ENCODE data around the gene DMRT1.

The DMRT1 gene

DNA sequence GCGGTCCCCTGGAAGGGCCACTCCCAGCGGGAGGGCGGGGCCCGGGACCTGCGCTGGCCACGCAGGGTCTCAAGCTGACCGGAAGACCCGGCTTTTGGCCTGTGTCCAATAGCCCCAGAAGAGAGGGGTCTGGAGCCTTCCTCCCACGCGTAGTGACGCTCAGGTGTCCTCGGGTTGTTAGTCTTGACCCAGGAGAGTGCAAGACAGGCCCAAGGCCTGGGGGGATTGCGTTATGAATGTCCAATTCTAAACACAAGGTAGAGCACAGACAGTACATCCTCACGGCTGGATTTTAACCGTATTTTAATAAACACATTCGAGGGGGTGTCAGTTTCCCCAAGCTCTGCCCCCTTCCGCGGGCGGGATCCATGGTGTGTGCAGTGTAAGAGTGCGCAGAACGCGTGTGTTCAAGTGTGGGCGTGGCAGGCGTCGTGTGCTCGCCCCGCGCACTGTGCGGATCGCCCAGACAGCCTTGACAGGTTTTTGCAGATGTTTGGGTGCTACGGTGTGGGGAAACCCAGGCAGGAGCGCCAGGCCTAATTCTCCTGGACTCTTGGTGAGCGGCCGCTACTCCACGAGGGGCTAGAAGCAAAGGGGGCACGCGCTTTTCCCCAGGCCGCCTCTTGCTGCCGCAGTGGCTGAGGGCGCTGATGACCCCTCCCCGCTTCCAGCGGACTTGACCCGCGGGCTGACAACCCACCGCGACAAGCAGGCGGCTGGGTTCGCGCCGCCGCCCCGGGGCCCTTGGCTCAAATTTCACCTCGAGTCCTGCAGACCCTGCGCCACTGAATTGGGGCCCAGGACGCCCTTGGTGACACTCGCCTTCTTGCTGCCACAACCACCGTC lies 128.9 kb downstream of the DMRT1 start:
- DNase-seq (ENCODE audit: low read depth, low spot score), result no peak

DNA sequence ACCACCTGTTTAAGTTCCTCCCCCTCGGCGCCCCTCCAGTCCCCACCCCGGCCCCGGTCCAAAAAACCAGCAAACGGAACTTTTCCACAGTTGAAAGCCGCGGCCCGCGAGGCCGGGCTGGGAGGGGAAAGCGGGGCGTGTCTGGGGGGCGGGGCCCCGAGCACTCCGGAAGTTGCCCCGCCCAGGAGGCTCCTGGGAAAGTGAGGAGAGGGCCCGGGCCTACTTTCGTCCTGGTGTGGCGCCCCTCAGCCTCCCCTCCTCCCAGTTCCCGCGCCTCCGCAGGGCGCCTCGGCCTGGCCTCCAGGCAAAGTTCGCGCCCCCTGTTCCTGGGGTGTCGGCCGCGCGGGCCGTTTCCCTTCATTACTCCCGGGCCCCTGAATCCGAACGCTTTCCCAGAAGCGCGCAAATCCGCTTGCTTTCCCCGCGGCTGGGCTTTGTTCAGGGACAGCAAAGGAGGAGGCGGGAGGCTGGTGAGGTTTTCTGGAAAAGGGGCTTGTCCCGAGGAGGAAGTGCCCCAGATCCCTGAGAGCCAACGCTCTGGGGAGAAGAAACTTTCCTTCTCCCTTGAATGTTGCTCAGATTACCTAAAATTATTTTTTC lies 130.5 kb downstream of the DMRT1 start:
- no peak for DNase-seq (ENCODE audit: low read depth, low spot score)

DNA sequence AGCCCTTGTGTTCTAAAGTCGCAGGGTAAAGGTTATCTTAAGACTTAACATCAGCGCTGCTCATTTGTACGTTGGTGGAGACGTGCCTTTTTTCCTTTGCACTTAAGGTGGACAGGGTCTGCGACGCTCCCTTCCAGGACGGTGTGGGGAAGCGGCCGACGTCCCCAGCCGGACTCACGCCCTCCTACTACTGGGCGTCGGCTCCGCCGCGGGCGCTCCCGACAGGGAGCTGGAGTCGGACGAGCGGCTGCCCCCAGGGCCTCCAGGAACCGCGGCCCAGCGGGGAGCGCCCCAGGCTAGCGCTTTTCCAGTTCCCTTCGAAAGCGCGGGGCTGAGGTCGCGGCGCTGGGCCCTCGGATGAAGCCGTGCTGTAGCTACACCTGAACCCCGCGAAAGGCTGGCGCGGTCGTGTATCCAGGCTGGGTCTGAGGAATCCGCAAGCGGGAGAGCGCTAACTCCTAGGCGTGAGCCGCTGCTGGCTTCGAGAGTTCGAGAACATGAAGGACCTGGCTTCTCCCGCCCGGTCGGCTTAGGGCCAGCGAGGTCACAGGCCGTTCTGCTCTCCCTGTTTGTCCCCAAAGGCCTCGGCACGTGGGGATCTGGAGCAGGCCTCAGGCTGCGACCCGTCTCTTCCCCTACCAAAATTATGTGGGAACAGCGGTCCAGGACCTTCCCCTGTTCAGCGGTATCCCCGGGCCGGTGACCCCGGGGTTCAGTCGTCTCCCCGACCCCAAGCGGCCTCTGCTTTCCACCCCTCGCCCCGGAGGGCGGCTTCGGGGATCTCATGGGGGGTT lies 131.2 kb downstream of the DMRT1 start:
- peak; percentile 8 for DNase-seq (ENCODE audit: low read depth, low spot score)

DNA sequence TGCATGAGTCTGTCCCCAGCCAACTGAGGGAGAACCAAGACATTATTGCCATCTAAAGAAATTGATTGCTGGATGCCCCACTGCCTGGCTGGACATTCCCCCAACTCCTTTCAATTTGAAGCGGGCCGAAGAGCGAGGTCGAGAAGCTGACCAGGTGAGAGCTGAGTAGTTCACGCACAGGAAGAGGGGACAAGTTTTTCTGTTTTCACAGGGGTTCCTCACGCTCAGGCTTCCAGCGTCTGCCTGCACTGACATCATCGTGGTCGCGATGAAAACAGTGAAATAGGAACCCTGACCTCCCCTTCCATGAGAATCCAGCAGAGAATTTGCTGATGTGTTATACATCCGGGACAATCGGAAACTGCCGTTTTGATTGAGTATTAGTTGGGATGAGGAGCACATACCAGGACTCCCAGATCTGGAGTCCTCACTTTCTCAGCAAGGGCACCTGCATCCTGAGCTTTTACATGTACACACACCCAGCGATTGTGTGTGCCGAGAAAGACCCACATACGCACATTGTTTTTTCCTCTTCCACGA lies 131.9 kb downstream of the DMRT1 start:
- DNase-seq (ENCODE audit: low read depth, low spot score), result no peak

DNA sequence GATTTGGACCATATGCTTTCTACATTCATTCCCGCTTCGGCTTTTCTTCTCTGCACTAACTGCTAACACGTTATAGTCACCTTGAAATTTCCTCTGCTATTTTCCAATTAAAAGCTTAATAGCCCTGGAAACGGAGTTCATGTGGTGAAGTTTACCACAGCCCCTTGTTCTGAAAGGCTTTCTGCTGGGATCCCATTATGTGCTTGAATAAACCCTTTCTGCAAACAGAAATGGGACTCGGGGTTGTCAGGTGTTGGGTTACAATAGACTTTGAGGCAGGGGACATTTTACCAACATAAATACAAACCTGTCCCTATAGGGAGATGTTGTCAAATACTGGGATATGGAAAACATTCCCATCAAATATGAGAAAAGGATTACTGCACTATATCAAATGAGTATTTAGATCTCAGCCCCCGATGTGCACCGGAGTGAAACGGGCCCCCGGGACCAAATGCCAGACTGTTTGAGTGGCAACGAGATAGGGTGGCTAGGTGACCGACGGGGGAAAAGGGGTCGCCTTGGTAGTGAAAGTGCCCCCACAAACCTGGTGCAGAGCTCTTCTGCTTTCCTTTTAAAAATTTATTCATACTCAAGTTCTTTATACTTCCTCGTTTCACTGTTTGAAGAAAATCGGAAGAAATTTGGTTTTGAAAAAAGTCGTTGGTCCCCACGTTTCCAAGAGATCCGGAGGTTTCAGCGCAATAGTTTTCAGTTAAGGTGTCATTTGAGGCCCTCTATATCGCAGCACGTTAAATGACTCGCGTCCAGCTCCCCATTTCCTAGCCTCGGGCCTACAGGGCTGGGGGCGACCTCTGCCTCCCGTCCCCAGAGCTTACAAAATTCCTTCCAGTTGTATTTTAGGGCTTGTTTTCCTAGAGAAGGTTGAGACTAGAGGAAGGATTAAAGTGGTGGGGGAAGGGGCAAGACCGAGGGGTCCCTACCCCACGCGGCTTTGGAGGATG lies 132.8 kb downstream of the DMRT1 start:
- no peak for DNase-seq (ENCODE audit: low read depth, low spot score)

DNA sequence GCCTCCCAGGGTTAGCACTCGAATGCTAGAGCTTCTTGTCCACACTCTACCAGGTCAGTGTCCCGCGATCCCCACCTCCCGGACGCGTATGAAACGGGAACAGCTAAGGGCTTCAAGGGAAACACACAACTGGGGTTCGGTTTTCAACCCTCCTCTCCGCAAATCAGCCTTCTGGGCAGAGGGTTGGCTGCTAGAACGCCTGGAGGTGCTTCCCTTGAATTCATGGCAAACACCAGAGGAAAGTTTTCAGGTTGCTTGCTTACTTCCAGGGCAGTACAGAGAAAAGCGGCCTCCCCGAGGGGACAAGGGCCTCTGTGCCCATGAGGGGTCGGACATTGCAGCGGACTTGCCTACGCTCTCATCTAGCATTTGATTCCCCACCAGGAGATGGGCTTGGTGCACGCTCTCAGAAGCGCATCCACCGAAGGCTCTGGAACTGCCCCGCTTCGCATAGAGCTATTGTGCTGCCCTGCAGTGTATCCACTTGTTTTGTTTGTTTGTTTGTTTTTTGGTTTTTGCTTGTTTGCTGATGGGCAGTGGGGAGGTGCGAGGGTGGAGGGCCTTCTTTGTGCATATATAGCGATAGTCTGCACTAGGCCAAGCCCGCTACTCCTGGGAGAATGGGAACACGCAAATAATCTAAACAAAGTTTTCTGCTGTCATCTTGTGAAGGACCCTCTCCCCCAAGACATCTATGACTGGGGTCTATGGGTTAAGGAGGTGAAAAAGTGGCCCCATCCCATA lies 133.7 kb downstream of the DMRT1 start:
- no peak for DNase-seq (ENCODE audit: low read depth, low spot score)

DNA sequence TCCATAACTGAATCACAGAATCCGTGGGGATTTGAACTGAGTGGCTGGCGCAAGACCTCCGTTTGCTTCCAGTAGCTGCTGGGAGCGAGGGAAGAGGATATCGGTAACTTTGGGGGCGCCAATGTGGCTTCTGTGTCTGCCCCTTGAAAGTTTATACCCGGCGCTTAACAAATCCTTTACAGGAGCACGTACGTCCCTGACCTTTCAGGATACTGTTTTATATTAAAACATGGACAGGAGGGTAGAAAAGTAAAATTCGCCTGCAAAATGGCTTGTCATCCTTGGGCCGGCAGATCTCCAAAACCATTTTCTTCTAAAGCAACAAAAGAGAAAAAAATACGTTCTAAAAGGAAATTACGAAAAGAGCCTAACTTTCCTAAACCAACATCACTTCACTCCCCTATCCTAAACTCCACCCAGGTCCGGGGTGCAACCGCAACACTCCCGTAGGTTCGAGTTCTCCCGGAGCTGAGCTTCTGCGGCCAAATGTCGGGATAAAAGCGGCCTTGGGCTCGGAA lies 134.3 kb downstream of the DMRT1 start:
- DNase-seq (ENCODE audit: low read depth, low spot score), result no peak

DNA sequence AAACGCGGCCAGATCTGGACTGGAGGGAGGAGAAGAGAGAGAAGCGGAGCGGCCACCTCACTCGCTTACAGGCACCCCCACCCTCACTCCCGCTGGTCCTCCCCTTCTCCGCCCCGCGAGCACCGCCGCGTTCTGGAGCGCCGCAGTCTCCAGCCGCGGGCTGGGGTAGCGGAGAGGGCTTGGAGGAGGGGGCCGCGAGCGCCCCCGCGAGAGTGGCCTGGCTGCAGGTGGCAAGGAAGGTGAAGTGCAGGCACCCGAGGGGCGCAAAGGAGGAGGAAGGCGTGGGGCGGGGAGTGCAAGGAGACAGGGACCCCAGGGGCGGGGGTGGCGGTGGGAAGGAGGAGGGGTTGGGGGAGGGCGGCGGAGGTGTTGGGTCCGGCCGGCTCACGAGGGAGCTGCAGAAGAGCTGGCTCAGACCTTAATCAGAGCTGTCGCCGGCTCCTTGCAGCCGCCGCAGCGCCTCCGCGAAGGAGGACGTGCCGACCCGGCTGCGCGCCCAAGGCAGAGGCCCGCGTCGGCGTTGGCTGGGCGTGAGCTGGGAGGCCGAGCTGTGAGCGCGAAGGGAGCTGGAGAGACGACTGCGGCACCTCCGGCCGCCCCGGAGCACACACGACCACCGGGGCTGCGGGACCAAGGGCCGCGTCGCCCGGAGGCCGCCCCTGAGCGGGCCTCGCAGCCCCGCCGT lies 134.9 kb downstream of the DMRT1 start, which contains the start of gene DMRT3:
TSS of gene DMRT3 (plus strand) at position 398 of the 685 bp plus-strand sequence. CDS start 347 bp downstream, outside the sequence.
- peak; percentile 58 for DNase-seq (ENCODE audit: low read depth, low spot score)

DNA sequence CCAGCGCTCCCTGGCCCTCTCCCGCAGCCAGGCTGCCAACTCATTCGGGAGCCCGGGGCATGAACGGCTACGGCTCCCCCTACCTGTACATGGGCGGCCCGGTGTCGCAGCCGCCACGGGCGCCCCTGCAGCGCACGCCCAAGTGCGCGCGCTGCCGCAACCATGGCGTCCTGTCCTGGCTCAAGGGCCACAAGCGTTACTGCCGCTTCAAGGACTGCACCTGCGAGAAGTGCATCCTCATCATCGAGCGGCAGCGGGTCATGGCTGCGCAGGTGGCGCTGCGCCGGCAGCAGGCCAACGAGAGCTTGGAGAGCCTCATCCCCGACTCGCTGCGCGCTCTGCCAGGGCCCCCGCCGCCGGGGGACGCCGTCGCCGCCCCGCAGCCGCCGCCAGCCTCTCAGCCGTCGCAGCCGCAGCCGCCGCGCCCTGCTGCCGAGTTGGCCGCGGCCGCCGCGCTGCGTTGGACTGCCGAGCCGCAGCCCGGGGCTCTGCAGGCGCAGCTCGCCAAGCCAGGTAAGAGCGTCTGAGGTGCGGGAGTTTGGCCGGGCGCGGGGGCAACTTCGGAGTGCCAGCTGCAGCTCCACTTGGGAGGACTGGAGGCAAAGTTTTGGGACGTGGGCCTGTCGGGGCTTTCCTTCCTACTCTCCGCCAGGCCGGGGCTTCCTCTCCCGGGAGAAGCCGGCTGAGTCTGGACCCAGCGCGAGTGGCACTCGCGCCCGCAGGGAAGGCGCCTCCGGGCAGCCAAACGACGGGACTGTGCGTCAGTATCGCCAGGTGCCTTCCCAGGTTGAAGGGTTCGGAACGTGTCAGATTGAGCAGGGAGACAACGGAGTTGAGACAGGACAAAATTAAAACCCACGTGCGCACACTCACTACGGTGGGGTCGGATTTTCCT lies 135.7 kb downstream of the DMRT1 start:
- peak; percentile 59 for DNase-seq (ENCODE audit: low read depth, low spot score)

DNA sequence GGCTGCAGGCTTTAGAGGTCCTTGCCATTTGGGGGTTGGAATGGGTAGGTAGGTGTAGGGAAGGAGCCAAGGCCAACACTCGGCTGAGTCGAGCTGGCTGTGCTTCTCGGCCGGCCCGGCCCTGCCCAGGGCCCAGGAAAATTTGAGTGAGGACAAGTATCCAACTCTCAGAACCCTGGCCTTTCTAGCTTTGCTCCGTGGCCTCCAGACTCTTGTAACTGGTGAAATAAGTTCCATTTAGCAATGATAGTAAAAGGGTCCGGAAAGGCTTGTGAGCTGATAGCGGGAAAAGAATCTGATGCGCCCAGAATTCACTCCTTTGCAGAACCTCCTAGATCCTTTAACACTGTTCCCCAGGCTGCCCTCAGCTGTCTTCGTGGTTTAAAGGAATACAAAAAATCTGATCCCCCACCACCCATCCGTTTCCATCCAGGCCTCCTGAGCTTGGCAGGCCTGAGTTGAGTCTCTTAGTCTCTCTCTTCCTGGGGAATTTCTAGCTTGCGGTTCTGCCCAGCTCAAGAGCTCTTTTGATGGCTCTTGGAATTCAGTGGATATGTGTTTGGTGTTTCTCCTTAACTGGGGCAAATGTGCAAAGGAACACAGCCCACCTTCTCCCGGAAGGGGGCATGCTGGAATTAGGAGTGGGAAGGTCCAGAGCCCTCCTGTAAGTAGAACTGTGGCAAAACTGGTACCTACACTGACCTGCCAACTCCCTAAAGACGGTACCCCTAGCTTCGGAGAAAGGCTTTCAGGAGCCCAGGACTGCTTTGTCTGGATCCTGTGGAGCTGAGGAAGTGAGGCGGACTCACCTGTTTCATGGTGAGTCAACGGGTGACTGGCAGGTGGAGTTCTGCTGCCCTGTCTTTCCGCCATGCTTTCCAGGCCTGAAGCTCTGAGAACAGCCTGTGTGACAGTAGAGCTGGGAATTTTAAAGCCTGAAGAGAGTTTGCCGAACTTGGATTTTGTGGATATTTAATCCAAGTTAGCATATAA lies 136.6 kb downstream of the DMRT1 start:
- DNase-seq (ENCODE audit: low read depth, low spot score), result no peak

DNA sequence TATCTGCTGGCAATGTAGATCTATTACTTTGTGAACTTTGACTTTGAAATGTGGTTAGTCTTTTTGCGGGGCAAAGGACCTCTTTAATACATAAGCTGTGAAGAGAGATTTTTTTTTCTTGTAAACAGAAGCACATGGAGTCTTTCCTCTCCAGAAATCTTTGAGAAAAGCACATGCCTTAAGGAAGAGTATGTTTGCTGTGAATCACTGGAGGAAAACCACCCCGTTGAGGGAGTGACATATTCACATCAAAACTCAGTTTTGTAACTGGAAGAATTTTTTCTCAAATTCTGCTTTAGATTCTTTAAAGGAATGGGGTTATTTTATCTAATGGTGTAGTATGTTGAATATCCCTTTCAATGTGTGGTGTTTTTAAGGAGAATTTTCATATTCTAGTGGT lies 138.5 kb downstream of the DMRT1 start:
- DNase-seq (ENCODE audit: low read depth, low spot score), result no peak

DNA sequence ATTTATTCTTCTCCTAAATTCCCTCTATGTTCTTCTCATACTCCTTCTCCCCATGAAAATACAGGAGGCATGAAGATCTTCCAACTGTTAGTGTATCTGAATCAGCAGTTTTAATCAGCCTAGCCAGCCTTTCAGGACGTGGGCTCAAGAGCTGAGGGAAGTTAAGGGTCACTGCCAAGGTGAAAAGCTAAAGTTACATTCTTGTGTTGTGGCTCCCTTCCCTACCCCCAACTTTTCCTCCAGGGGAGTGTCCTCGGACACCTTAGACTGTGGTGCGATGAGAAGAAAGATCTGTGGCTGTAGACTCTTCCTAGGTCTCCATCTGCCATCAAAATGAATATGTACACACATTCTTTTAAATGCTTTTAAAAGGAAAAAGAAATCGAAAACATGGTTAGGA lies 139.1 kb downstream of the DMRT1 start:
- no peak for DNase-seq (ENCODE audit: low read depth, low spot score)

DNA sequence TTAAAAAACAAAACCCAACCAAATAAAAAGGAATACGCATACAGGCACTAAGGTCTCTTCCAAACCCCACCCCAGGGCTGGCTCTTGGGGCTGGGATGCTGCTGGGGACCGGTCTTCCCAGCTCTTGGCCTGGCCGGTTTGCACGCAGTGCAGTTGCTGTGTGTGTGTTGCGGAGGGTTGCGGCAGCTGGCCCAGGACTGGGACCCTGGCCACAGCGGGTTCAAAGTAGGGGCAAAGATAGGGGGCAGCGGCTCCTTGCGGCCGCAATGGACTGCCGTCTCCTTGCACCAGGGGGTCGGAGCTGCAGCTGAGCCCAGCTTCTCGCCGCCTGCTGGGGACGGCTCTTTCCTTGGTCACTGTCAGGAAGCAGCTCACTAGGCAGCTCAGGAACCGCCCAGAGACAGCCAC lies 140.0 kb downstream of the DMRT1 start:
- peak; percentile 14 for DNase-seq (ENCODE audit: low read depth, low spot score)

DNA sequence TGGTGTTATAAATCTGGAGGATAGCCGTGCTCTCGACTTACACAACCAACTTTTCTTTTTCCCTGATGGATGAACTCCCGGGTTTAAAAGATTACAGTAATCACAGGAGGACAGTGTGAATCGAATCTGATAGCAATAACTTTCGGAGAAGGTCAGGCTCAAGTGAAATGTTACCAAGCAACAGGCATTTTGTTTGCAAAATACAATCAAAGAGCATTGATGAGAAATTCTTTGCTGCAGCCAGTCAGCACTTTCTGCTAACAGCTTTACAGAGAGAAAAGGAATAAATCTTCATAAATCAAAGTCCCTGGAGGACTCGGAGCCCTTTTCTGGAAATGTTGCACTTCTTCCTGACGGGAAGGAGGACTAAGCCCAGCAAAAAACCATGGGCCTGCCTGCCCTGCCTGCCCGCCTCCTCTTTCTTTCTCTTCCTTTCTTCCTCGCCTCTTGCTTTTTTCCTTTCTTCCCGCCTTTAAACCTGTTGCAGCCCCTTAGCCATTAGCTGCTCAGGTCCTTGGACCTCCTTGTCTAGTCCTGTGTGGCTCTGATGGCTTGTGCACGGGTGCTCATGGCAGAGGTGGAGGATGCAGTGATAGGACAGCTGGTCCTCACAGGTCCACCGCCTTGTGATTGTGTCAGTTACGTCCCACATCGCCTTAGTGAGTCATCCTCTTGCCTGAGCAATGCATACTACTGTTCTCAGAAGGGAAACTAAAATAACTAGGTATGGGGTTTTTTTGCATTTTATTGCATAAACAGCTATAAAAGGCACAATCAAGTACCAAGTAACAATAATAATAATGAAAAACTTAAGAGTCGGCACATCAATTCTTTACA lies 141.1 kb downstream of the DMRT1 start:
- no peak for DNase-seq (ENCODE audit: low read depth, low spot score)

DNA sequence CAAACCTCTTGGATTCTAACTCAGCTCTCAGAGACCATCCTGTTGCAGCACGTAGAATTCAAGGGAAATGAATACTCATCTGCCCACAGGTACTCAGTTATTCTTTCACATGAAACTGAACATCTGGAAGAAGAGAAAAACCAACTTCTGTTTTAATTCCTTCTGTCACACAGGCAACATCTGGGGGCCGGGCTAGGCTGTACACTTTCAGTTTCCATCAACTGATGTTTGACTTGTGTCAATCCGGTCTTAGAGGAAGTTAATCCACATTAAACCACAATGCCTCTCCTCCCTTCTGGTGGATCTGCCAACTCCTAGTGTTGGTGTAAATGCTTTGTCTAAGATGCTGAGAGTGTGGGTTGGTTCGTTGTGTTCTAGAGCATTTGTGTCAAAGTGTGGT lies 152.5 kb downstream of the DMRT1 start:
- DNase-seq (ENCODE audit: low read depth, low spot score), result no peak

DNA sequence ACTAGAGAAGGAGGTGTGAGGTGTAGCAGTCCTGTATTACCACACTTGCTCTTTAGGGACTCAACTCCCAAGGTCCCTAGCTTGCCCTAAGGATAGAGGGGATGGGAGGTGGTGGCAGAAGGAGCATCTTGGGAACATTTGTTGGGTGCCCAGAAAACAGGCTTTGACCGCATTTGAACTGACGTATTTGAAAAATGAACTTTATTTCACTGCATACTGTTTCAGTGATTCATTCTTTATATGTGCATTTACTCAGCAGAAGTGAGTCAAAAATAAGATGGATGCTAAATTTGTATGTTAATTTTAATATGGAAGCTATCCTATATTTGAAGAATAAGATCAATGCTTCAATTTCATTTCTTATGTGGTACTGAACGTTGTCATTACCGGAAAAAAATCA lies 153.7 kb downstream of the DMRT1 start:
- DNase-seq (ENCODE audit: low read depth, low spot score), result no peak
